ENCODE measurements around the gene MDM1. TPM values are rescaled to one million over a fixed set of nuclear protein-coding genes. Genes with fewer than 3 reads are reported as not detected.

Gene MDM1
- total and polyA plus RNA-seq, 11 donors = 4.0 to 8.4 (median 5.8) TPM

DNA sequence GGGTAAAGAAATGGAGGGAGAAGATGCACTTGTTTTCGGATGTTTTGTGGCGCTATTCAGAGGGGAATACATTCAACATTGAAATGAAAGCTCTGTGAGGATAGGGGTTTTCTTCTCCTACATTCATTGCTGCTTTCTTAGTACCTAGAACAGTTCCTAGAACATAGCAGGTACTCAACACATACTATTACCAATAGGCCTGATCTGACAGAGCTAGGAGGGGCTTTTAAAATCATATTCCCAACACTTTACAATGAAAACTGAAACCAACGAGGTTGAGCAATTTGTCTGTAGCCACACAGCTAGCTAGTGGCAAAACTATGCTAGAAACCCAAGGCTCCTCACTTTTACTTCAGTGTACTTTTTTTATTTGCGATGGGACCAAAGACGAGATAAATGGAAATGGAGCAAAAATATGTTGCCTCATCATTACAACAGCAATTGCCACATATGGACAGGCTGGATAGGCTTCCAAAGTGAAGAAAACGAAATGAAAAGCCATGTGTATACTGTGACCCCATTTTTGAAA, 55.7 kb downstream of the MDM1 start:
- H3K36me3 ChIP-seq = no peaks in the 10 kb centered on the region
- TF ChIP-seq, protein P1, sequence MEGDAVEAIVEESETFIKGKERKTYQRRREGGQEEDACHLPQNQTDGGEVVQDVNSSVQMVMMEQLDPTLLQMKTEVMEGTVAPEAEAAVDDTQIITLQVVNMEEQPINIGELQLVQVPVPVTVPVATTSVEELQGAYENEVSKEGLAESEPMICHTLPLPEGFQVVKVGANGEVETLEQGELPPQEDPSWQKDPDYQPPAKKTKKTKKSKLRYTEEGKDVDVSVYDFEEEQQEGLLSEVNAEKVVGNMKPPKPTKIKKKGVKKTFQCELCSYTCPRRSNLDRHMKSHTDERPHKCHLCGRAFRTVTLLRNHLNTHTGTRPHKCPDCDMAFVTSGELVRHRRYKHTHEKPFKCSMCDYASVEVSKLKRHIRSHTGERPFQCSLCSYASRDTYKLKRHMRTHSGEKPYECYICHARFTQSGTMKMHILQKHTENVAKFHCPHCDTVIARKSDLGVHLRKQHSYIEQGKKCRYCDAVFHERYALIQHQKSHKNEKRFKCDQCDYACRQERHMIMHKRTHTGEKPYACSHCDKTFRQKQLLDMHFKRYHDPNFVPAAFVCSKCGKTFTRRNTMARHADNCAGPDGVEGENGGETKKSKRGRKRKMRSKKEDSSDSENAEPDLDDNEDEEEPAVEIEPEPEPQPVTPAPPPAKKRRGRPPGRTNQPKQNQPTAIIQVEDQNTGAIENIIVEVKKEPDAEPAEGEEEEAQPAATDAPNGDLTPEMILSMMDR (IDR thresholded peaks at IDR 0.05) = no peak
- TF ChIP-seq POLR2A (IDR thresholded peaks at IDR 0.05) = no peak
- no peaks in the 10 kb centered on the region for H3K9me3 ChIP-seq
- no peak overlapping the region for H3K4me3 ChIP-seq
- no peak for ATAC-seq
- no peaks in the 10 kb centered on the region for H3K27me3 ChIP-seq
- WGBS, 4 donors = 90 to 93% (median 91%) methylated on average over 6 of the region's 6 CpGs
- H3K4me1 ChIP-seq = no peaks in the 10 kb centered on the region
- DNase-seq = no peak
- no peak overlapping the region for H3K27ac ChIP-seq
- intact Hi-C loops (cut with DNase I) = no loop called here

DNA sequence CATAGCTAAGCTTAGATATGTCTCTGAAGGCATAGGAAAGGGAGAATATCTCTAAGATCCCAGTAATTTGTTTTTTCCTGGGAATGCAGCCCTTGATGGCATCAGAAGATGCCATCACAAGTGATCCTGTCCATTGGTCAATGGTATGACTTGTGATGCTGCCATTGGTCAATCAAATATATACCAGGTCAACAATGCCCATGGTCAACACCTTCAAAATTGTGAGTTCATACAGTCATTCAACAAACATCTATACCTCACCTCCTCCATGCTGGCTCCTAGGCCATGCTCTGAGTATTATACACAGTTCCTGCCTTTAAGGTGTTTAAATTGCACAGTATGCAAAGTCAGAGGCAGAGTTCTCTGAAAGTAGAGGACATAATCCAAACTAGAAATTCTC, 59.4 kb downstream of the MDM1 start:
- Histone ChIP-seq H3K27ac (no peak overlapping the region), H3K4me3 (no peak overlapping the region), H3K9me3 (no peaks in the 10 kb centered on the region), H3K27me3 (no peaks in the 10 kb centered on the region), H3K4me1 (no peaks in the 10 kb centered on the region), H3K36me3 (no peaks in the 10 kb centered on the region)
- ATAC-seq (no peak), DNase-seq (no peak)
- intact Hi-C loops (cut with DNase I) = no loop called here
- TF ChIP-seq POLR2A (IDR thresholded peaks at IDR 0.05) = no peak
- TF ChIP-seq, protein P1 (IDR thresholded peaks at IDR 0.05) = no peak

DNA sequence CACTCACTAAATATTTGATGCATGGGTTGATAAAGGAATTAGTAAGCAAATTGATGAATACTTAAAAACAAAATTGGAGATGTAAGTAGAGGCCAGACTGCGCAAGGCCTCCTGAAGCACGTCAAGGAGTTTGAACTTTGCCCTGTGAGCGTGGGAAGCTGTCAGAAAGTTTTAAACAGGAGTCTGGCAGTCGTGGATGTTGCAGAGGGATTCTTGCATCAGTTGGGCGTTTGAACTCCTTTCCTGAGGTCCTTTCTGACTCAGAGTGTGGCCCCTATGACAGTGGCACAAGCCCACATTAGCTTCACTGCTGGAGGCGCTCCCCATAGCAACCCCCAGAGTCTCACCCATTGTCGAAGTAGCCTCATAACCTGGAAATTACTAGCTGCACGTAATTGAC, 60.8 kb downstream of the MDM1 start:
- Histone ChIP-seq H3K9me3 (no peaks in the 10 kb centered on the region), H3K36me3 (no peaks in the 10 kb centered on the region), H3K27me3 (no peaks in the 10 kb centered on the region), H3K4me1 (no peaks in the 10 kb centered on the region), H3K4me3 (no peak overlapping the region), H3K27ac (no peak overlapping the region)
- intact Hi-C loops (cut with DNase I) = no loop called here
- no peak for TF ChIP-seq POLR2A (IDR thresholded peaks at IDR 0.05)
- TF ChIP-seq, protein P1 (IDR thresholded peaks at IDR 0.05) = no peak
- ATAC-seq (no peak), DNase-seq (no peak)
- WGBS, 4 donors = 64 to 79% (median 72%) methylated on average over 8 of the region's 8 CpGs

DNA sequence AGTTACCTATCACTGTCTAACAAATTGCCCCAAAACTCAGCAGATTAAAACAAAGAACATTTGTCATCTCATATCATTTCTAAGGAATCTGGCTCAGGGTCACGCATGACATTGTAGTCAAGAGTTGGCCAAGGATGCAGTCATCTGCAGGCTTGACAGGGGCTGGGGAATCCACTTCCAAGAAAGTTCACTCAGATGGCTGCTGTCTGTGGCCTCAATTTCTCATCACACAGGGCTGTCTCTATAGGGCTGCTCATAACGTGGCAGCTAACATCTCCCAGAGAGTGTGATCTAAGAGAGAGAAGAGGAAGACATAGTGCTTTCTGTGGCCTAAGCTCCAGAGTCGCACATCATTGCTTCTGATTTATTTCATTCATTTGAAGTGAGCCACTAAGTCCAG, 61.8 kb downstream of the MDM1 start:
- H3K9me3 ChIP-seq = no peaks in the 10 kb centered on the region
- H3K36me3 ChIP-seq = no peaks in the 10 kb centered on the region
- WGBS, 4 donors = 80 to 86% (median 84%) methylated on average over 3 of the region's 3 CpGs
- H3K4me1 ChIP-seq = no peaks in the 10 kb centered on the region
- no peak overlapping the region for H3K4me3 ChIP-seq
- intact Hi-C loops (cut with DNase I) = no loop called here
- TF ChIP-seq POLR2A (IDR thresholded peaks at IDR 0.05) = no peak
- TF ChIP-seq, protein P1 (IDR thresholded peaks at IDR 0.05) = no peak
- DNase-seq = no peak
- ATAC-seq = no peak
- no peak overlapping the region for H3K27ac ChIP-seq
- no peaks in the 10 kb centered on the region for H3K27me3 ChIP-seq

Measured in heart left ventricle (tissue), 16 donors.